ENCODE data around the gene ATP5PF. TPM values are rescaled to one million over a fixed set of nuclear protein-coding genes. Genes with fewer than 3 reads are reported as not detected.
"Not testable (repeated sequence)": the region's sequence is repeated elsewhere in the genome, so short reads cannot be mapped to it uniquely, and the experiment has no call there.

ATP5PF gene, protein sequence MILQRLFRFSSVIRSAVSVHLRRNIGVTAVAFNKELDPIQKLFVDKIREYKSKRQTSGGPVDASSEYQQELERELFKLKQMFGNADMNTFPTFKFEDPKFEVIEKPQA
- total RNA-seq (100 to 1,000 TPM in 2 of 5 donors, 10 to 100 TPM in 2, 1 to 10 TPM in 1; 4.3 to 155 (median 83.5) TPM), polyA plus RNA-seq (100 to 1,000 TPM; 391 to 471 (median 470) TPM)
- long read RNA-seq, donor 1, transcript ATP5PF-201 (4 exons, 614 nt): major isoform, 55 of 123 reads
- long read RNA-seq, donor 1, transcript ATP5PF-204 (4 exons, 1,179 nt): minor isoform, 11 of 123 reads
- long read RNA-seq, donor 1, partial matches to known transcripts: 47 of 123 reads
- long read RNA-seq, donor 1, other reads (novel, unspliced or antisense): 0 of 123 reads
- long read RNA-seq, donor 2, transcript ATP5PF-204 (4 exons, 1,179 nt): minor isoform, 11 of 106 reads
- long read RNA-seq, donor 2, transcript ATP5PF-207 (4 exons, 589 nt): minor isoform, 6 of 106 reads
- long read RNA-seq, donor 2, transcript ATP5PF-201 (4 exons, 614 nt): major isoform, 61 of 106 reads
- long read RNA-seq, donor 2, partial matches to known transcripts: 22 of 106 reads
- long read RNA-seq, donor 2, other reads (novel, unspliced or antisense): 0 of 106 reads
- long read RNA-seq, donor 3, transcript ATP5PF-201 (4 exons, 614 nt): major isoform, 89 of 155 reads
- long read RNA-seq, donor 3, transcript ATP5PF-208 (3 exons, 876 nt): minor isoform, 8 of 155 reads
- long read RNA-seq, donor 3, transcript ATP5PF-204 (4 exons, 1,179 nt): minor isoform, 9 of 155 reads
- long read RNA-seq, donor 3, partial matches to known transcripts: 39 of 155 reads
- long read RNA-seq, donor 3, other reads (novel, unspliced or antisense): 0 of 155 reads
- long read RNA-seq, donor 4, transcript ATP5PF-201 (4 exons, 614 nt): major isoform, 10 of 14 reads
- long read RNA-seq, donor 4, partial matches to known transcripts: 0 of 14 reads
- long read RNA-seq, donor 4, other reads (novel, unspliced or antisense): 0 of 14 reads
- long read RNA-seq, donor 5, transcript ATP5PF-201 (4 exons, 614 nt): major isoform, 120 of 219 reads
- long read RNA-seq, donor 5, transcript ATP5PF-202 (4 exons, 826 nt): minor isoform, 7 of 219 reads
- long read RNA-seq, donor 5, transcript ATP5PF-204 (4 exons, 1,179 nt): minor isoform, 20 of 219 reads
- long read RNA-seq, donor 5, transcript ATP5PF-207 (4 exons, 589 nt): minor isoform, 8 of 219 reads
- long read RNA-seq, donor 5, partial matches to known transcripts: 50 of 219 reads
- long read RNA-seq, donor 5, other reads (novel, unspliced or antisense): 0 of 219 reads
- long read RNA-seq, donor 6, transcript ATP5PF-204 (4 exons, 1,179 nt): minor isoform, 34 of 438 reads
- long read RNA-seq, donor 6, transcript ATP5PF-201 (4 exons, 614 nt): major isoform, 298 of 438 reads
- long read RNA-seq, donor 6, transcript ATP5PF-203 (4 exons, 647 nt): minor isoform, 9 of 438 reads
- long read RNA-seq, donor 6, transcript ATP5PF-208 (3 exons, 876 nt): minor isoform, 9 of 438 reads
- long read RNA-seq, donor 6, partial matches to known transcripts: 75 of 438 reads
- long read RNA-seq, donor 6, other reads (novel, unspliced or antisense): 0 of 438 reads
- long read RNA-seq, donor 7, transcript ATP5PF-207 (4 exons, 589 nt): minor isoform, 9 of 262 reads
- long read RNA-seq, donor 7, transcript ATP5PF-204 (4 exons, 1,179 nt): minor isoform, 25 of 262 reads
- long read RNA-seq, donor 7, transcript ATP5PF-201 (4 exons, 614 nt): major isoform, 142 of 262 reads
- long read RNA-seq, donor 7, transcript ATP5PF-203 (4 exons, 647 nt): minor isoform, 9 of 262 reads
- long read RNA-seq, donor 7, partial matches to known transcripts: 69 of 262 reads
- long read RNA-seq, donor 7, other reads (novel, unspliced or antisense): 0 of 262 reads
- long read RNA-seq, donor 8, transcript ATP5PF-201 (4 exons, 614 nt): major isoform, 145 of 247 reads
- long read RNA-seq, donor 8, transcript ATP5PF-204 (4 exons, 1,179 nt): minor isoform, 15 of 247 reads
- long read RNA-seq, donor 8, transcript ATP5PF-203 (4 exons, 647 nt): minor isoform, 6 of 247 reads
- long read RNA-seq, donor 8, transcript ATP5PF-207 (4 exons, 589 nt): minor isoform, 12 of 247 reads
- long read RNA-seq, donor 8, partial matches to known transcripts: 55 of 247 reads
- long read RNA-seq, donor 8, other reads (novel, unspliced or antisense): 5 of 247 reads
- long read RNA-seq, donor 9, transcript ATP5PF-201 (4 exons, 614 nt): major isoform, 162 of 300 reads
- long read RNA-seq, donor 9, transcript ATP5PF-207 (4 exons, 589 nt): minor isoform, 6 of 300 reads
- long read RNA-seq, donor 9, transcript ATP5PF-204 (4 exons, 1,179 nt): minor isoform, 27 of 300 reads
- long read RNA-seq, donor 9, transcript ATP5PF-208 (3 exons, 876 nt): minor isoform, 8 of 300 reads
- long read RNA-seq, donor 9, partial matches to known transcripts: 94 of 300 reads
- long read RNA-seq, donor 9, other reads (novel, unspliced or antisense): 0 of 300 reads
- long read RNA-seq, donor 10, transcript ATP5PF-201 (4 exons, 614 nt): major isoform, 24 of 85 reads
- long read RNA-seq, donor 10, partial matches to known transcripts: 16 of 85 reads
- long read RNA-seq, donor 10, other reads (novel, unspliced or antisense): 36 of 85 reads

DNA sequence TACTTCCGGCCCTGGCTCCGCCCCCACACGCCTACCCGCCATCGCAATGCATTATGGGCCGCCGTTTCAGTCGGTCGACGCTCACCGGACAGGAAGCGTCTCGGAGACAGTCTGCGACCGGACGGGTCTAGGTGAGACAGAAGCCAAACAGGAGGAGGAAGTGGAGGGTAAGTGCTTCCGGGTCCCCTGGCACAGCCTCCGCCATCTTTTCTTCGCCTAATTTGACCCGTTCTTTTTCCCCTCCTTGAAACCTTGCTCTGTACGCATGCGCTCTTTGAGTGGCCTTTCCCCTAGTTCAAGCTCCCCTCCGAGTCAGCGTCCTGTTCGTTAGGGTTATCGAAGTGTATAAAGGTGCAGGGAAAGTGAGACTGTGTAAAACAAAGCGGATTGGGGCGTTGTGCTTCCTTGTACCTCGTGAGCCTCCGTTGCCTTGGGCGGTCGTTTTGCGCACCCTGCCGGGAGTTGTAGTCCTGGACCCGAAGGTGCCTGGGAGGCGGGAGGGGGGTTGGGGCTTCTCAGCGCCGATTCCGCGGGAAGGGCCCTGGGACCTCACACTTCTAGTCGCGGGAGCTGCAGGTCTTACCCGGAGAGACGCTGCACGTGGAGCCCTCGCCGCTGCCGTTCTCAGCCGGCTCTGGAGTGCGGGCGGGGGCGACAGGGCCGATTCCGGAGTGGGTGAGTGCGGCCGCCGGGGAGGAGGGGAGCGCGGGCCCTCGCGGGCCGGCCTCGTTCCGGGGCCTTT lies at the start of gene ATP5PF, which contains the start of gene GABPA:
TSS of gene ATP5PF (minus strand) at position 1 of the 742 bp plus-strand sequence. CDS start 5,110 bp downstream, outside the sequence.
TSS of gene GABPA (plus strand) at position 69 of the 742 bp plus-strand sequence. CDS start 6,627 bp downstream, outside the sequence.
- no peaks in the 10 kb centered on the region for H3K9me3 ChIP-seq
- H3K27ac ChIP-seq: peak within 1 kb of the TSS; percentile 96 to 99 (median 98)
- intact Hi-C loops (cut with DNase I; ENCODE audit: low total_unique reads): no loop called here
- DNase-seq: peak; percentile 97 to 99
- TF ChIP-seq EP300 (IDR thresholded peaks at IDR 0.05) (peak; percentile 50), POLR2AphosphoS5 (IDR thresholded peaks at IDR 0.05) (peak; percentile 88 to 99 (median 95)), POLR2A (IDR thresholded peaks at IDR 0.05) (no peak)
- TF ChIP-seq, protein P1, sequence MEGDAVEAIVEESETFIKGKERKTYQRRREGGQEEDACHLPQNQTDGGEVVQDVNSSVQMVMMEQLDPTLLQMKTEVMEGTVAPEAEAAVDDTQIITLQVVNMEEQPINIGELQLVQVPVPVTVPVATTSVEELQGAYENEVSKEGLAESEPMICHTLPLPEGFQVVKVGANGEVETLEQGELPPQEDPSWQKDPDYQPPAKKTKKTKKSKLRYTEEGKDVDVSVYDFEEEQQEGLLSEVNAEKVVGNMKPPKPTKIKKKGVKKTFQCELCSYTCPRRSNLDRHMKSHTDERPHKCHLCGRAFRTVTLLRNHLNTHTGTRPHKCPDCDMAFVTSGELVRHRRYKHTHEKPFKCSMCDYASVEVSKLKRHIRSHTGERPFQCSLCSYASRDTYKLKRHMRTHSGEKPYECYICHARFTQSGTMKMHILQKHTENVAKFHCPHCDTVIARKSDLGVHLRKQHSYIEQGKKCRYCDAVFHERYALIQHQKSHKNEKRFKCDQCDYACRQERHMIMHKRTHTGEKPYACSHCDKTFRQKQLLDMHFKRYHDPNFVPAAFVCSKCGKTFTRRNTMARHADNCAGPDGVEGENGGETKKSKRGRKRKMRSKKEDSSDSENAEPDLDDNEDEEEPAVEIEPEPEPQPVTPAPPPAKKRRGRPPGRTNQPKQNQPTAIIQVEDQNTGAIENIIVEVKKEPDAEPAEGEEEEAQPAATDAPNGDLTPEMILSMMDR (IDR thresholded peaks at IDR 0.05): peak in 2 of 7 experiments; percentile 3 to 9
- H3K27me3 ChIP-seq: no peaks in the 10 kb centered on the region
- H3K36me3 ChIP-seq: peaks cover 2 to 14% (median 4%) of the 10 kb centered on the region in 4 donors
- peak within 1 kb of the TSS; percentile 87 to 96 (median 92) for H3K4me3 ChIP-seq
- H3K4me1 ChIP-seq: peaks cover 19 to 63% (median 47%) of the 10 kb centered on the region in 4 donors
- 0 to 1% (median 0%) methylated on average over 34 to 64 of the region's 64 CpGs for WGBS, 5 donors

DNA sequence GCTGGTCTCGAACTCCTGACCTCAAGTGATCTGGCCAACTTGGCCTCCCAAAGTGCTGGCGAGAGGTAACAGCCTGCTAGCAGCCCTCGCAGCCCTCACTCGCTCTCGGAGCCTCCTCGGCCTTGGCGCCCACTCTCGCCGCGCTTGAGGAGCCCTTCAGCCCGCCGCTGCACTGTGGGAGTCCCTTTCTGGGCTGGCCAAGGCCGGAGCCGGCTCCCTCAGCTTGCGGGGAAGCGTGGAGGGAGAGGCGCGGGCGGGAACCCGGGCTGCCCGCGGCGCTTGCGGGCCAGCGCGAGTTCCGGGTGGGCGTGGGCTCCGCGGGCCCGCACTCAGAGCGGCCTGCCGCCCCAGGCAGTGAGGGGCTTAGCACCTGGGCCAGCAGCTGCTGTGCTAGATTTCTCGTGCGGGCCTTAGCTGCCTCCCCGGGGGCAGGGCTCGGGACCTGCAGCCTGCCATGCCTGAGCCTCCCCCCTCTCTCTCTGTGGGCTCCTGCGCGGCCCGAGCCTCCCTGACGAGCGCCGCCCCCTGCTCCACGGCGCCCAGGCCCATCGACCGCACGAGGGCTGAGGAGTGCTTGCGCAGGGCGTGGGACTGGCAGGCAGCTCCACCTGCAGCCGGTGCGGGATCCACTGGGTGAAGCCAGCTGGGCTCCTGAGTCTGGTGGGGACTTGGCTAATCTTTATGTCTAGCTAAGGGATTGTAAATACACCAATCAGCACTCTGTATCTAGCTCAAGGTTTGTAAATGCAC lies 43.6 kb upstream of the ATP5PF start:
- H3K27ac ChIP-seq; H3K9me3 ChIP-seq; H3K4me1 ChIP-seq; DNase-seq; intact Hi-C loops (cut with DNase I; ENCODE audit: low total_unique reads); H3K4me3 ChIP-seq; H3K27me3 ChIP-seq; H3K36me3 ChIP-seq: not testable (repeated sequence)
- WGBS, 5 donors: 88 to 94% (median 93%) methylated on average over 31 to 52 of the region's 52 CpGs

DNA sequence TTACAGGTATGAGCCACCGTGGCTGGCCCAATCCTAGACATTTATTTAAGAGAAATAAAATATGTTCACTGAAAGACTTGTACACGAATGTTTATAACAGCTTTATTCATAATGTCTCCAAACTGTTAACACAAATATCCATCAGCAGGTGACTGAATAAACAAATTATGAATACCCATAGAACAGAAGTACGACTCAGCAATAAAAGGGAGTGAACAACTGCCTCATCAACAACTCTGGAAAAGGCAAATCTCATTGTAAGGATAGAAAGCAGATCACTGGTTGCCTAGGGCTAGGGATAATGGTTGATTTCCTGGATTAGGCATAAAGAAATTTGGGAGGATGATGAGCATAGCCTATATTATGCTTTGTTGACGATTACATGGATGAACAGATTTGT lies 41.7 kb upstream of the ATP5PF start:
- no peak overlapping the region for H3K27ac ChIP-seq
- no peaks in the 10 kb centered on the region for H3K9me3 ChIP-seq
- TF ChIP-seq POLR2A (IDR thresholded peaks at IDR 0.05) (no peak), EP300 (IDR thresholded peaks at IDR 0.05) (no peak), POLR2AphosphoS5 (IDR thresholded peaks at IDR 0.05) (no peak)
- H3K4me1 ChIP-seq: no peaks in the 10 kb centered on the region
- no peak for DNase-seq
- no peaks in the 10 kb centered on the region for H3K36me3 ChIP-seq
- whole genome bisulfite sequencing, 5 donors: 71 to 79% (median 76%) methylated on average over 4 of the region's 4 CpGs
- H3K4me3 ChIP-seq: no peak overlapping the region
- intact Hi-C loops (cut with DNase I; ENCODE audit: low total_unique reads): no loop called here
- H3K27me3 ChIP-seq: no peaks in the 10 kb centered on the region

Measured in stomach (tissue), 19 donors.